Stimulated activated naive B cell treated with anti-CD40 and anti-IgM and Interleukin-4, amounts not matched to agents 10 μg/mL and 1 μg/mL and 100 μg/mL, for 72 hours (primary cell): Measurements from ENCODE around the gene ERVMER34-1.
A peak's percentile ranks its signal among the peaks of the same experiment; 100 is the strongest.

Experiments
- ATAC-seq, 2 donors: fragments of 150-1000 bp; cut with Tn5 transposase; replicated peaks; 2 replicates each; pipeline ENCODE4 v1.10.0; 2021; ENCODE audit warnings: moderate library complexity in 1 of 2
- DNase-seq: peaks from one replicate; pipeline ENCODE4 v3.0.0; 2021
- H3K27ac Mint-ChIP-seq: one replicate; pipeline ENCODE4 v1.8.0; 2022; ENCODE audit warnings: mild to moderate bottlenecking, mixed read lengths
- H3K27me3 Mint-ChIP-seq, 2 donors: one replicate each; pipeline ENCODE4 v1.8.0; 2022; ENCODE audit warnings: mixed read lengths in 2 of 2
- H3K36me3 Mint-ChIP-seq, 2 donors: one replicate each; pipeline ENCODE4 v1.8.0; 2022; ENCODE audit warnings: mixed read lengths in 2 of 2, mild to moderate bottlenecking in 1 of 2
- H3K4me1 Mint-ChIP-seq, 2 donors: one replicate each; pipeline ENCODE4 v1.8.0; 2022; ENCODE audit warnings: mixed read lengths in 2 of 2, mild to moderate bottlenecking in 1 of 2
- H3K4me3 Mint-ChIP-seq, 2 donors: one replicate each; pipeline ENCODE4 v1.8.0; 2022; ENCODE audit warnings: mild to moderate bottlenecking in 2 of 2, mixed read lengths in 2 of 2, moderate library complexity in 1 of 2
- H3K9me3 Mint-ChIP-seq, 2 donors: one replicate each; pipeline ENCODE4 v1.8.0; 2022; ENCODE audit warnings: mixed read lengths in 2 of 2, mild to moderate bottlenecking in 1 of 2

The ERVMER34-1 gene

DNA sequence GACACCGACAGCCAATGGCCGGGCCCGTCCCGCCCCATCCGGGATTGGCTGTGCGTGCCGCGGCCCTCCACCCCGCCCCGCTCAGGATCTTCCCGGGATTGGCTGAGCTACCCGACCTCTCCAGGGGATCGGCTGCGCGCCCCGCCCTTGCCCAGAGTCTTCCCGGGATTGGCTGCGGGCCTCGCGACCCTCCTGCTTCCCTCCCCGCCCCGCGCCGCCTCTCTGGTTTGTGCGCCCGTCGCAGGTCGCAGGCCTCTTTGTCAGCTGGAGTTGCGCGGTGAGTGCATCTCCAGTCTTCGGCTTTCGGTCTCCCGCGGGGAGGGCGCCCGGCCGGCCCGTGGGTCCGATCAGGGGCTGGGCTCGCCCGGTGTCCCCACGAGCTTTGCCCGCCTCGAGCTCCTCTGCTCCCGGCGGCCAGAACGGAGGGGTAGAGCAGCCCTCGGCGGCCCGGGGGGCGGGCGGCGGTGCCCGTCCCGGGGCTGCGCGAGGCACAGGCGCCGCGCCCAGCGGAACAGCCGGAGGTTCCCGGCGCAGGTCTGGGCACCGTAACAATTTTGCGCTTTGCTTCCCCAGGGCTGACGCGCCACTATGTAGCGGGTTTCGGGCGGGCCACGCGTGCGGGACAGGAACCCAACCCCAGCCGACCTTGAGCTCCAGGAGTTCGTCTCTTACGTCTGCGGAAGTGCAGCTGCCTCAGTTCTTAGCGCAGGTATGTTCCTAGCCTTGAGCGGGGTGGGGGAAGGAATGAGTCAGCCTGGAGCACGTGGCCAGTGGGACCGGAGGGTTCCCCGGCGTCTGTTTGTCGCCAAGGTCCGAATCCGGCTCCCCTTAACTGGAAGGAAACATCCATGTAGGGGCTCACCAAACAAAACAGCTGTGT lies 38.7 kb downstream of the ERVMER34-1 start:
- Mint-ChIP-seq H3K27ac (peak overlapping the region; percentile 97), H3K9me3 (peaks cover 7 to 13% of the 10 kb centered on the region in 2 donors), H3K4me1 (peaks cover 24 to 52% of the 10 kb centered on the region in 2 donors), H3K27me3 (no peaks in the 10 kb centered on the region), H3K4me3 (peak overlapping the region; percentile 93 to 97), H3K36me3 (peaks cover 36 to 48% of the 10 kb centered on the region in 2 donors)
- peak; percentile 92 for ATAC-seq
- DNase-seq, result peak; percentile 98

- no peaks in the 10 kb centered on the region for H3K27me3 Mint-ChIP-seq
- ATAC-seq, result peak; percentile 0 to 1
- DNase-seq, result no peak
- peak overlapping the region; percentile 81 to 97 for H3K4me3 Mint-ChIP-seq
- H3K36me3 Mint-ChIP-seq, result peaks cover 33 to 43% of the 10 kb centered on the region in 2 donors
- peaks cover 24 to 52% of the 10 kb centered on the region in 2 donors for H3K4me1 Mint-ChIP-seq
- H3K9me3 Mint-ChIP-seq, result peaks cover 7 to 13% of the 10 kb centered on the region in 2 donors
- H3K27ac Mint-ChIP-seq, result peak overlapping the region; percentile 85
Measured at GRCh38 chr4:52711834-52712250, 39.4 kb downstream of the ERVMER34-1 start.

DNA sequence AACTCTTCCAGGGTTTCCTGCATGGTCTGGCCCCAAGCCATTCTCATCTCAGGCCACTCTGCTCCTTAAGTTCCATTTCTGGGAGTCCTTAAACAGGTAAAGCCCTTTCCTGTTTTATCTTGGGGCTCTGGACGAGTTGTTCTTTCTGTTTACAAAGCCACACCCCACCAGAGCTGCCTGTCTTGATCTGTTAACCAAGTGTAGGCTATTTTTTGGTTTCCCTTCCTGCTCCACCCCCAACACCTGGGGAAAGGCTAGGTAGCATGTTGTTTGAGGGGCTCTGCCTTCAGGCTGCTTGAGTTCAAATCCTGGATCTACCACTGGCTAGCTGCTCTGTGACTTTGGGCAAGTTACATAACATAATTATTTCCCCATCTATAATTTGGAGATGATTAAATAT lies 40.0 kb downstream of the ERVMER34-1 start:
- Mint-ChIP-seq H3K4me1 (peaks cover 24 to 52% of the 10 kb centered on the region in 2 donors), H3K27ac (no peak overlapping the region), H3K36me3 (peaks cover 27 to 38% of the 10 kb centered on the region in 2 donors), H3K27me3 (no peaks in the 10 kb centered on the region), H3K4me3 (peak overlapping the region in 1 of 2 donors; percentile 97), H3K9me3 (peaks cover 7 to 13% of the 10 kb centered on the region in 2 donors)
- no peak for DNase-seq
- no peak for ATAC-seq

GRCh38 chr4:52709155-52709554 lies 42.1 kb downstream of the ERVMER34-1 start:
- no peak overlapping the region for H3K4me3 Mint-ChIP-seq

GRCh38 chr4:52704661-52705060 lies 46.6 kb downstream of the ERVMER34-1 start:
- no peak overlapping the region for H3K4me3 Mint-ChIP-seq
- DNase-seq, result no peak

More at GRCh38 chr4:52709155-52709554, 42.1 kb downstream of the ERVMER34-1 start:
- Mint-ChIP-seq H3K27me3 (no peaks in the 10 kb centered on the region), H3K36me3 (peaks cover 14 to 16% of the 10 kb centered on the region in 2 donors), H3K4me1 (peaks cover 16 to 35% of the 10 kb centered on the region in 2 donors), H3K27ac (no peak overlapping the region), H3K9me3 (peaks cover 5 to 10% of the 10 kb centered on the region in 2 donors)
- no peak for DNase-seq
- ATAC-seq, result no peak

GRCh38 chr4:52704133-52704532 lies 47.1 kb downstream of the ERVMER34-1 start:
- peaks cover 3% of the 10 kb centered on the region in 2 donors for H3K4me1 Mint-ChIP-seq
- ATAC-seq (no peak), DNase-seq (no peak)
- H3K27me3 Mint-ChIP-seq, result no peaks in the 10 kb centered on the region
- no peak overlapping the region for H3K4me3 Mint-ChIP-seq
- peaks cover under 1 to 1% of the 10 kb centered on the region in 2 donors for H3K9me3 Mint-ChIP-seq
- no peak overlapping the region for H3K27ac Mint-ChIP-seq
- no peaks in the 10 kb centered on the region for H3K36me3 Mint-ChIP-seq

More at GRCh38 chr4:52704661-52705060, 46.6 kb downstream of the ERVMER34-1 start:
- no peak overlapping the region for H3K27ac Mint-ChIP-seq
- peaks cover 4% of the 10 kb centered on the region in 2 donors for H3K36me3 Mint-ChIP-seq
- H3K9me3 Mint-ChIP-seq, result peaks cover 5 to 7% of the 10 kb centered on the region in 2 donors
- H3K27me3 Mint-ChIP-seq, result no peaks in the 10 kb centered on the region
- peaks cover 7 to 8% of the 10 kb centered on the region in 2 donors for H3K4me1 Mint-ChIP-seq
- ATAC-seq, result no peak

DNA sequence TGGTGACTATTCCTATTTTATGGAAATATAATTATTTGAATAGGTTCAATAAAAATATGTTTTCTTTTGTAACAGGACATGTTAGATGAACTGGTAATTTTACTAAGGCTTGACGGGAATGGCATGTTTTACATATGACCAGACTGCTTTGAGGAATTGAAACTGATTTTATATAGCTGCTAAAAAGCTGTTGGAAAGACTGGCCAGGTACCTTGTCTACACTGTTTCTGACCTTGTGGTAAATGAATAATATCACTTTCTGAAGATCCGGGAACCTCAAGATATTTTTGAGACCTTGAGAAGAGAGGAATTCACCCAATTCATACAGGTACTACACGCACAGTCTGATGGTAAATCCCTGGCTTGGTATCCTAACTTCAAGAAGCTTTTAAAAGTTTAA lies 50.0 kb downstream of the ERVMER34-1 start:
- no peaks in the 10 kb centered on the region for H3K27me3 Mint-ChIP-seq
- H3K4me3 Mint-ChIP-seq, result no peak overlapping the region
- peaks cover 3 to 8% of the 10 kb centered on the region in 2 donors for H3K4me1 Mint-ChIP-seq
- H3K9me3 Mint-ChIP-seq, result no peaks in the 10 kb centered on the region
- ATAC-seq (peak; percentile 93 to 97), DNase-seq (no peak)
- H3K27ac Mint-ChIP-seq, result no peak overlapping the region
- no peaks in the 10 kb centered on the region for H3K36me3 Mint-ChIP-seq

GRCh38 chr4:52694936-52695335 lies 56.3 kb downstream of the ERVMER34-1 start:
- Mint-ChIP-seq H3K27me3 (peaks cover 0 to 11% of the 10 kb centered on the region in 2 donors), H3K27ac (no peak overlapping the region), H3K9me3 (peaks cover 25 to 26% of the 10 kb centered on the region in 2 donors), H3K4me3 (no peak overlapping the region), H3K4me1 (peaks cover 3 to 9% of the 10 kb centered on the region in 2 donors), H3K36me3 (peaks cover 12% of the 10 kb centered on the region in 2 donors)
- no peak for ATAC-seq
- no peak for DNase-seq

GRCh38 chr4:52693492-52693891 lies 57.7 kb downstream of the ERVMER34-1 start:
- ATAC-seq, result no peak
- peaks cover 0 to 12% of the 10 kb centered on the region in 2 donors for H3K27me3 Mint-ChIP-seq

More at GRCh38 chr4:52693492-52693891, 57.7 kb downstream of the ERVMER34-1 start:
- Mint-ChIP-seq H3K36me3 (peaks cover 12% of the 10 kb centered on the region in 2 donors), H3K27ac (no peak overlapping the region), H3K4me1 (peaks cover 3 to 9% of the 10 kb centered on the region in 2 donors), H3K9me3 (peaks cover 25 to 26% of the 10 kb centered on the region in 2 donors), H3K4me3 (no peak overlapping the region)
- no peak for DNase-seq
